Measurements from ENCODE around the gene CCDC97.
A peak's percentile ranks its signal among the peaks of the same experiment; 100 is the strongest.
"Not testable (repeated sequence)": the region's sequence is repeated elsewhere in the genome, so short reads cannot be mapped to it uniquely, and the experiment has no call there.

The CCDC97 gene

DNA sequence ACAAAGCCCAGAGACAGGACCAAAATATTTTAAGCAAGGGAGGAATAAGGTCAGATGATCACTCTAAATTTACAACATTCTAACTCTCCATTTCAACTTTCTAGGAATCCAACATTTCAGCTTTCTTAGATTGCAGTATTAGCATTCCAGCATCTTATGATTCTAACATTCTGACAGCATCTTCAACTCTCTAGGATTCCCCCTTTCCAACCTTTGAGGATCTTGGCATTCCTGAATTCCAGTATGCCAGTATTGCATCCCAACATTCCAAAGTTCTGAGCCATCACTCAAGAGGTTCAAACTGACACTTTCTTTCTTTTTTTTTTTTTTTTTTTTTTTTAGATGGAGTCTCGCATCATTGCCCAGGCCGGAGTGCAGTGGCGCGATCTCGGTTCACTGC is 30.0 kb downstream of the CCDC97 start:
- DNase-seq (ENCODE audit: low spot score) = no peak

DNA sequence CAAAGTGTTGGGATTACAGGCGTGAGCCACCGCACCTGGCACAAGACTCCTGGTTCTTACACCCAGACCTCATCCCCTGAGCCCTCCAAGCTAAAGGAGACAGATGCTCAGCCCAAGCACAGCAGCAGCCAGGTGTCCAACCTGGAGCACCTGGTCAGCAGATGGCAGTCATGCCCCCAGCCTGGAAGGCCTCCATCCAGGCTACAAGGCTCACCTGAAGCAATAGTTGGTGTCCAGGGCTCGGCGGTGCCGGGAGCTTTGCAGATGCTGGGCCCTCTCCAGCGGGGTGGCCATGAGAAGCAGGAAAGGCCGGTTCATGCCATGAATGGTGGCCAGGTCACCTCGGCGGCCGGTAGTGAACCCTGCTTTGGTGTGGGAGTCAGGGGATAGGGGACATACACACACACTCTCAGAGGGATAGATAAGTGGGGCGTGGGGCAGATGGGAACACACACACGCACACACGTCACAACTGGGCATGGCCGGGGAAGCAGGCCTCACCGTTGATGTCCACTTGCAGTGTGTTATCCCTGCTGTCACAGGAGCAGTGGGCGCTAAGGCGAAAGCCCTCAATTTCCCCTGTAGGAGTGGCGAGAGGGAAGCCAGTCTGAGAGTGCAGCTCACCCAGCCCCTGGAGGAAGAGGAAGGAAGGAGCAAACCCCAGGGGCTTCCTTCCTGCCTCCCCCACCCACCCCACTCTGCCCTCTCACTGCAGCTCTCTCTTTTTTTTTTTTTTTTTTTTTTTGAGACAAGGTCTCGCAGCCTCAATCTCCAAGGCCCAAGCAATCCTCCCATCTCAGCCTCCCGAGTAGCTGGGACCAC is 31.9 kb downstream of the CCDC97 start:
- DNase-seq (ENCODE audit: low spot score) = no peak

- DNase-seq (ENCODE audit: low spot score) = no peak
Observed at GRCh38 chr19:41344162-41344561, 34.2 kb downstream of the CCDC97 start.

DNA sequence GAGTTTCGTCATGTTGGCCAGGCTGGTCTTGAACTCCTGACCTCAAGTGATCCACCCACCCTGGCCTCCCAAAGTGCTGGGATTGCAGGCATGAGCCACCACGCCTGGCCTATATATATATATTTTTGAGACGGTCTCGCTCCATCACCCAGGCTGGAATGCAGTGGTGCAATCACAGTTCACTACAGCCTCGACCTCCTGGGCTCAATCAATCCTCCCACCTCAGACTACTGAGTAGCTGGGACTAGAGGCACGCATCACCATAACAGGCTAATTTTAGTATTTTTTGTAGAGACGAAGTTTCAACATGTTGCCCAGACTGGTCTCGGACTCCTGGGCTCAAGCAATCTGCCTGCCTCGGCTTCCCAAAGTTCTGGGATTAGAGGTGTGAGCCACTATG is 36.9 kb downstream of the CCDC97 start:
- DNase-seq (ENCODE audit: low spot score) = not testable (repeated sequence)

- DNase-seq (ENCODE audit: low spot score) = no peak
Observed at GRCh38 chr19:41350735-41351338, 40.9 kb downstream of the CCDC97 start.

GRCh38 chr19:41351339-41352245 is 41.6 kb downstream of the CCDC97 start:
- peak; percentile 83 for DNase-seq (ENCODE audit: low spot score)

DNA sequence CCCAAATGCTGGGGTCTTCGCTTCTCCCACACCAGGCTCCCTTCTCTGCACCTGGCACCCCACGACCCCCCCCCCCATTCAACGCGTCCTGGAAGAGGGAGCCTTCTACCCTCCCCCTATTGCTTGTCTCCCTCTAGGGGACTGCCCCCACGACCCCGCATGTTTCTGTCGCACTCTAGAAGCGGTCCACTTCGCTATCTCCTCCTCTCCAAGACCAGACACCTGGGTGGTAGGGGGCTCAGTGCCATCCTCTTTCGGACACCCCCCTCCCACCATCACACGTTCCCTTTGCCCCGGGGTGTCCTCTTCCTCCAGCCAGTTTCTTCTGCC is 42.3 kb downstream of the CCDC97 start:
- DNase-seq (ENCODE audit: low spot score) = no peak

GRCh38 chr19:41352609-41353465 is 42.9 kb downstream of the CCDC97 start:
- DNase-seq (ENCODE audit: low spot score) = peak; percentile 77

DNA sequence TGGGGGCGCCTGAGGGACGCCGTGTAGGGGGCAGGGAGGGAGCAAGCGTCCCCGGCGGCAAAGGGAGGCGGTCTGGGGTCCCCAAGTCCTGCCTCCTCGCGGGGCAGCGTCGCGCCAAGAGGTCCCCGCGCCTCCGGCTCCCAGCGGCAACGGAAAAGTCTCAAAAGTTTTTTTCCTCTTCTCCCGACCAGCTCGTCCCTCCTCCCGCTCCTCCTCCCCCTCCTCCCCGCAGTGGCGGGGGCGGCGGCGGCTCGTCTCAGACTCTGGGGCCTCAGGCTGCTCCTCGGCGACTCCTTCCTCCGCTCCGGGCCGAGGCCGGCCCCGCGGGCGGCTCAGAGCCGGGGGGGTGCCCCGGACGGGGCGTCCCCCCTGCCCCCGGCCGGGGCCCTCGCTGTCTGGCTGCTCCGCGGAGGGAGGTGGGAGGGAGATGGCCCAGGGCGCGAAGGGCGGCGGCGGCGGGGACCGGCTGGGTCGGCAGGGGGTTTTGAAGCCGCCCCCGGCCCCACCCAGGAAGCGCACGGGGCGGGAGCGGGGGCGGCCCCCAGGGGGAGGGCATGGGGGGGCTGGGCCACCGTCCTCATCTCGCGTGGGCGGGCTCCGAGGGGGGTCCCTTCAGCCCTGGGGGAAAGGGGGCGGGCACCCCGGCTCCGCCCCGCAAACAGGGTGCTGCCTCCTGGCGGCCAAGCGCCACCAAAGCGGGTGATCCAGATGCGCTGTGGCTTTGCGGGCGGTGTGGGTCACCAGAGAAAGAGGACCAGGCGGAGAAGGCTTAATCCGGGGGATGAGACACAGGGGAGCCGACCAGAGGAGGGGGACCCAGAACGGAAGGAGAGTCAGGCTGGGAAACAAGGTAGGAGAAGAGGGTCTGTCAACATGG is 43.7 kb downstream of the CCDC97 start, which contains the start of gene TGFB1:
TGFB1 (minus strand) TSS at position 457 of the 877 bp plus-strand sequence. CDS start 878 bp downstream, outside the sequence.
- DNase-seq (ENCODE audit: low spot score) = peak; percentile 96

GRCh38 chr19:41354343-41354953 is 44.5 kb downstream of the CCDC97 start:
- no peak for DNase-seq (ENCODE audit: low spot score)

DNA sequence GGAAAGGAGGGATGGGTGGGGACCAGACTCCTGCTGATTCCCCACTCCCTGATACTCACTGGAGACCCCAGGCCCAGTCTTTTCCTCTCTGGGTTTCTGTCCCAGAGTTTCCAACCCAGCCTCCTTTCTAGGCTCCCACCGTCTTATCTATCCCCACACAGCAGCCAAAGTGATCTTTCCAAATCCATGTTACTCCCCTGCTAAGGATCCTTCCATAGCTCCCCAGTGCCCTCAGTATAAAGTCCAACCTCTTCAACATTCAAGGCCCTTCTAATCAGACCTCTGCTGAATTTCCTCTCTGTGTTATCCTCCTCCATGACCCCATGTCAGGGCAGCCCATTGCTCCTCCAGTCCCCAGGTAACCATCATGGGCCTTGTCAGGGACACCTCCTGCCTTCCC is 45.1 kb downstream of the CCDC97 start:
- no peak for DNase-seq (ENCODE audit: low spot score)

GRCh38 chr19:41355802-41356201 is 45.8 kb downstream of the CCDC97 start:
- no peak for DNase-seq (ENCODE audit: low spot score)

- DNase-seq (ENCODE audit: low spot score) = peak; percentile 50
Observed at GRCh38 chr19:41356984-41357739, 47.2 kb downstream of the CCDC97 start.

DNA sequence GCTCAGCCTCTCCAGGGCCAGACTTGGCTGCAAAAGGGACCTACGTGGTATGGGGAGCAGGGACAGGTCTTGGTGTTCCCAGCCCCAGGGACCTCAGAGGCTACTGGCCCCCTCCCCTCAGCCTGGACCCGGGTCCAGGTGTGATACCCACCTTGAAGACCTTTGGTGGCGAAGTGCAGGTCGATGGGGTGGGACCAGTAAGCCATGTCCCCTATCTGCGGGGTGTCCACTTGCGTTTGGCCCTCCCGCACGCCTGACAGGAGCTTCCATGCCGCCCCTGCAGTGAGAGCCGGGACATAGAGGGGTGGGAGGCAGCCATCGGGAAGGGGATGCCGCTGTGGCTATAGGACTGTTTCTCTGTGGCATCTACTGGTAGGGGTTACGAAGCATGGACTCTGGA is 47.8 kb downstream of the CCDC97 start:
- no peak for DNase-seq (ENCODE audit: low spot score)

DNA sequence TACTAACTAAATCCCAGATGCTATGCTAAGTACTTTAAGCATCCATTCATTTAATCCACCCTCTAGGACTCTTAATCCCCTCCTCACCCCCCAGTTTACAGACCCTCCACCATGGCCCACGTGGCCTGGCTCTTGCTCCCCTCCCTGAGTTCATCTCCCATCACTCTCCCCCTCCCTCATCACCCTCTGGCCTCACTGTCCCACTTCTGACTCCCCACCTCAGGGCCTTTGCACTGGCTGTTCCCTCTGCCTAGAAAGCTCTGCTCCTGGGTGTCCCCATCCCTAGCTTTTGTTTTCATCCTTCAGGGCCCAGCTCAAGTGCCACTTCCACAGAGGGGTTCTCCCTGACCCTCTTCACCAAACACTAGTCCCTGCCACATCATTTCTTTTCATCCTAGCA is 49.8 kb downstream of the CCDC97 start:
- DNase-seq (ENCODE audit: low spot score) = no peak

DNA sequence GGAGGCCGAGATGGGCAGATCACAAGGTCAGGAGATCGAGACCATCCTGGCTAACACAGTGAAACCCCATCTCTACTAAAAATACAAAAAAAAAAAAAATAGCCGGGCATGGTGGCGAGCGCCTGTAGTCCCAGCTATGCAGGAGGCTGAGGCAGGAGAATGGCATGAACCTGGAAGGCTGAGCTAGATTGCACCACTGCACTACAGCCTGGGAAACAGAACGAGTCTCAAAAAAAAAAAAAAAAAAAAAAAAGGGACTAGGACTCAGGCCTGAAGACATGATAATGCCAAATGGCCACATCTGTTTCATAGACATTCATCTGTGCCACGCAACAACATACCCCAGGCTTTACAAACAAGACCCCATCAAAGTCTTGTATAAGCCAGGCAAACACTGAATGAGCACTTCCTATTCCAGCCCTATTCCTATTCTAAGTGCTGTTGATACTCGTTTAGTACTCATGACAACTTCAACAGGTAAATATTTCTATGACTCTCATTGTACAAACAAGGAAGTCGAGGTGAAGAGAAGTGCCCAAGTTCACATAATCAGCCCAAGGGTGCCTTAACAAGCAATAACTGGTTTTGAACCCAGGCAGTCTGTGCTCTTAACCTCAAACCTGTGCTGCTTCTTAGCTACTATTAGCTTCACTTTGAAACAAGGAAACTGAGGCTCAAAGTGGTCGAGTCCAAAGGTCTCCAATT is 52.3 kb downstream of the CCDC97 start:
- DNase-seq (ENCODE audit: low spot score) = no peak

GRCh38 chr19:41363371-41363752 is 53.4 kb downstream of the CCDC97 start:
- no peak for DNase-seq (ENCODE audit: low spot score)

GRCh38 chr19:41363753-41364523 is 54.0 kb downstream of the CCDC97 start, which contains the start of gene B9D2:
Gene B9D2 (minus strand): TSS chr19:41364149. CDS start chr19:41363519, 630 bp downstream.
- DNase-seq (ENCODE audit: low spot score) = peak; percentile 98
